Tibial artery (tissue), 4 donors: ENCODE measurements around the gene WNT3A.

Experiments
- DNase-seq, 2 donors: peaks; one replicate each; pipeline ENCODE4 v3.0.0-alpha.2; 2019
- H3K27ac ChIP-seq, 2 donors: fragments of 200-600 bp; sonication (generic) in 1 of 2; 1 replicate in 1 of 2; 2 replicates in 1 of 2; pipeline ENCODE4 v1.5.1; 2018 to 2019; ENCODE audit warnings: mild to moderate bottlenecking in 1 of 2
- H3K27me3 ChIP-seq, 2 donors: fragments of 200-600 bp; sonication (generic) in 1 of 2; one replicate each; pipeline versions ENCODE4 v1.5.1 to v1.6.0; 2016 to 2019
- H3K36me3 ChIP-seq, 3 donors: fragments of 200-600 bp; sonication (generic) in 2 of 3; one replicate each; pipeline ENCODE4 v1.5.1; 2016 to 2019; ENCODE audit warnings: mild to moderate bottlenecking in 2 of 3
- H3K4me1 ChIP-seq, 4 donors: fragments of 200-600 bp; sonication (generic) in 2 of 4; 1 replicate in 3 of 4; 2 replicates in 1 of 4; pipeline ENCODE4 v1.5.1; 2016 to 2019
- H3K4me3 ChIP-seq, 2 donors: fragments of 200-600 bp; sonication (generic) in 1 of 2; 1 replicate in 1 of 2; 2 replicates in 1 of 2; pipeline ENCODE4 v1.5.1; 2018 to 2019; ENCODE audit warnings: mild to moderate bottlenecking in 2 of 2
- H3K9me3 ChIP-seq, 3 donors: fragments of 200-600 bp; sonication (generic) in 1 of 3; one replicate each; pipeline ENCODE4 v1.5.1; 2016 to 2019
- CTCF ChIP-seq, 2 experiments: fragments of 200-600 bp in 1 of 2; fragments of 450-650 bp in 1 of 2; IDR thresholded peaks; one replicate each; pipeline ENCODE4 v1.5.1; 2017 to 2019; ENCODE audit warnings: antibody characterized with exemption in 2 of 2, mild to moderate bottlenecking in 1 of 2, moderate library complexity in 1 of 2
- intact Hi-C: fragments of 100-400 bp; cut with DNase I; formaldehyde crosslinking; loops from one replicate; pipeline ENCODE4 v1.15.0; 2023; ENCODE audit warnings: low total_unique reads

WNT3A gene

GRCh38 chr1:228075801-228076271 is 69.0 kb downstream of the WNT3A start:
- H3K36me3 ChIP-seq = peaks cover 0 to 3% (median 0%) of the 10 kb centered on the region in 3 donors
- no peak overlapping the region for H3K27ac ChIP-seq
- peaks cover 0 to 12% (median 1%) of the 10 kb centered on the region in 4 donors for H3K4me1 ChIP-seq
- no peaks in the 10 kb centered on the region for H3K9me3 ChIP-seq
- no peak overlapping the region for H3K4me3 ChIP-seq
- intact Hi-C loops = no loop called here
- H3K27me3 ChIP-seq = peaks cover 0 to 6% of the 10 kb centered on the region in 2 donors
- peak; percentile 13 to 39 for DNase-seq
- no peak for TF ChIP-seq CTCF (IDR thresholded peaks at IDR 0.05)

- DNase-seq = no peak
- TF ChIP-seq CTCF (IDR thresholded peaks at IDR 0.05) = no peak
- intact Hi-C loops = no loop called here
- H3K4me1 ChIP-seq = peaks cover 0 to 23% (median 11%) of the 10 kb centered on the region in 4 donors
- H3K27me3 ChIP-seq = no peaks in the 10 kb centered on the region
- H3K4me3 ChIP-seq = no peak overlapping the region
- H3K9me3 ChIP-seq = no peaks in the 10 kb centered on the region
- peaks cover 0 to 3% (median 0%) of the 10 kb centered on the region in 3 donors for H3K36me3 ChIP-seq
- no peak overlapping the region for H3K27ac ChIP-seq
These were observed 70.1 kb downstream of the WNT3A start for GRCh38 chr1:228076796-228077430.

- peak; percentile 16 to 49 for DNase-seq
- no peaks in the 10 kb centered on the region for H3K27me3 ChIP-seq
- H3K27ac ChIP-seq = no peak overlapping the region
- no peaks in the 10 kb centered on the region for H3K9me3 ChIP-seq
- intact Hi-C loops = no loop called here
- TF ChIP-seq CTCF (IDR thresholded peaks at IDR 0.05) = no peak
- peaks cover 0 to 24% (median 11%) of the 10 kb centered on the region in 4 donors for H3K4me1 ChIP-seq
- H3K4me3 ChIP-seq = no peak overlapping the region
- peaks cover 0 to 3% (median 0%) of the 10 kb centered on the region in 3 donors for H3K36me3 ChIP-seq
These were observed 71.0 kb downstream of the WNT3A start for GRCh38 chr1:228077565-228078330.

- peaks cover 0 to 3% (median 0%) of the 10 kb centered on the region in 3 donors for H3K36me3 ChIP-seq
- no peaks in the 10 kb centered on the region for H3K27me3 ChIP-seq
- H3K9me3 ChIP-seq = no peaks in the 10 kb centered on the region
- H3K4me3 ChIP-seq = no peak overlapping the region
- no peak for TF ChIP-seq CTCF (IDR thresholded peaks at IDR 0.05)
- H3K27ac ChIP-seq = no peak overlapping the region
- intact Hi-C loops = no loop called here
- DNase-seq = peak in 1 of 2 donors; percentile 55
- H3K4me1 ChIP-seq = peaks cover 0 to 20% (median 11%) of the 10 kb centered on the region in 4 donors
These were observed 72.2 kb downstream of the WNT3A start for GRCh38 chr1:228079013-228079412.

- Histone ChIP-seq H3K9me3 (no peaks in the 10 kb centered on the region), H3K4me3 (no peak overlapping the region), H3K27ac (no peak overlapping the region), H3K36me3 (peaks cover 0 to 3% (median 0%) of the 10 kb centered on the region in 3 donors), H3K4me1 (peaks cover 0 to 27% (median 17%) of the 10 kb centered on the region in 4 donors), H3K27me3 (no peaks in the 10 kb centered on the region)
- TF ChIP-seq CTCF (IDR thresholded peaks at IDR 0.05) = no peak
- intact Hi-C loops = loop anchor here (5.0 to 10.0 kb wide), 4 partner anchors 315 to 1425 kb away; partner anchors contain the start of genes JMJD4, NUP133, RNF187 and SNAP47
- DNase-seq = peak in 1 of 2 donors; percentile 62
These were observed 72.9 kb downstream of the WNT3A start for GRCh38 chr1:228079601-228080263.
